Sigmoid colon (tissue), 4 donors: ENCODE results near the gene RPS14.

Experiments used
- EP300 ChIP-seq, 4 donors: sonication (generic); formaldehyde crosslinking; IDR thresholded peaks; one replicate each; pipeline ENCODE4 v1.6.1; 2017; ENCODE audit warnings: antibody characterized with exemption in 4 of 4
- POLR2A ChIP-seq, 2 donors: fragments of 450-650 bp; IDR thresholded peaks; one replicate each; pipeline ENCODE4 v1.6.1; 2016; ENCODE audit warnings: antibody characterized with exemption in 2 of 2, mild to moderate bottlenecking in 2 of 2, moderate library complexity in 2 of 2
- TF ChIP-seq, protein P1 (sequence below), 4 experiments: fragments of 450-650 bp in 3 of 4; fragments of 200-600 bp in 1 of 4; IDR thresholded peaks; one replicate each; pipeline ENCODE4 v1.5.1; 2016 to 2019; ENCODE audit warnings: antibody characterized with exemption in 4 of 4, mild to moderate bottlenecking in 3 of 4, moderate library complexity in 2 of 4

DNA sequence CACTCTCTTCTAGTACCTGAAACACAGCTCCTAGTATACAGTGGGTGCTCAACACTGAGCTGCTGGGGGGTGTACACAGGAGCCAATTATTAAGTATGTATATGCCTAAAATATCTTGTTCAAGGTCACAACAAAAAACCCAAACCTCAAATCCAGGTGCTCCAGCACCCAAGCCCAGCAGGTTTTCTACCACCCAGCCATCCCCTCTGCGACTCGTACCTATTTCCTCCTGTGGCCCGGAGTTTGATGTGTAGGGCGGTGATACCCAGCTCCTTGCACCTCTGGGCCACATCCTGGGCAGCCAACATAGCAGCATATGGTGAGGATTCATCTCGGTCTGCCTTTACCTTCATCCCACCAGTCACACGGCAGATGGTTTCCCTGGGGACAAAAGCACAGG, 3.0 kb downstream of the RPS14 start:
- TF ChIP-seq EP300 (IDR thresholded peaks at IDR 0.05): no peak
- TF ChIP-seq, protein P1, sequence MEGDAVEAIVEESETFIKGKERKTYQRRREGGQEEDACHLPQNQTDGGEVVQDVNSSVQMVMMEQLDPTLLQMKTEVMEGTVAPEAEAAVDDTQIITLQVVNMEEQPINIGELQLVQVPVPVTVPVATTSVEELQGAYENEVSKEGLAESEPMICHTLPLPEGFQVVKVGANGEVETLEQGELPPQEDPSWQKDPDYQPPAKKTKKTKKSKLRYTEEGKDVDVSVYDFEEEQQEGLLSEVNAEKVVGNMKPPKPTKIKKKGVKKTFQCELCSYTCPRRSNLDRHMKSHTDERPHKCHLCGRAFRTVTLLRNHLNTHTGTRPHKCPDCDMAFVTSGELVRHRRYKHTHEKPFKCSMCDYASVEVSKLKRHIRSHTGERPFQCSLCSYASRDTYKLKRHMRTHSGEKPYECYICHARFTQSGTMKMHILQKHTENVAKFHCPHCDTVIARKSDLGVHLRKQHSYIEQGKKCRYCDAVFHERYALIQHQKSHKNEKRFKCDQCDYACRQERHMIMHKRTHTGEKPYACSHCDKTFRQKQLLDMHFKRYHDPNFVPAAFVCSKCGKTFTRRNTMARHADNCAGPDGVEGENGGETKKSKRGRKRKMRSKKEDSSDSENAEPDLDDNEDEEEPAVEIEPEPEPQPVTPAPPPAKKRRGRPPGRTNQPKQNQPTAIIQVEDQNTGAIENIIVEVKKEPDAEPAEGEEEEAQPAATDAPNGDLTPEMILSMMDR (IDR thresholded peaks at IDR 0.05): no peak
- no peak for TF ChIP-seq POLR2A (IDR thresholded peaks at IDR 0.05)
